HepG2 (cell line): ENCODE results near the gene NRSN2. TPM values are rescaled to one million over a fixed set of nuclear protein-coding genes. Genes with fewer than 3 reads are reported as not detected.

Experiments used
- BRD4 ChIP-seq: sonication (generic); formaldehyde crosslinking; IDR thresholded peaks from 2 replicates; pipeline ENCODE4 v1.4.0; 2020; ENCODE audit warnings: missing genetic modification reagents
- FIP1L1 ChIP-seq: fragments of 200-400 bp; formaldehyde crosslinking; IDR thresholded peaks from 2 replicates; pipeline ENCODE4 v1.6.1; 2018; ENCODE audit warnings: low read depth, mild to moderate bottlenecking, low read length, moderate library complexity, borderline replicate concordance; ENCODE audit not compliant: insufficient read depth
- KAT8 ChIP-seq: IDR thresholded peaks from 2 replicates; pipeline ENCODE4 v1.6.1; 2016; ENCODE audit warnings: missing genetic modification reagents, missing compliant biosample characterization
- NFYB ChIP-seq: sonication (generic); formaldehyde crosslinking; IDR thresholded peaks from 2 replicates; pipeline ENCODE4 v1.4.0; 2020; ENCODE audit warnings: missing genetic modification reagents
- POGZ ChIP-seq: sonication (generic); formaldehyde crosslinking; IDR thresholded peaks from 2 replicates; pipeline ENCODE4 v1.4.0; 2020; ENCODE audit warnings: mild to moderate bottlenecking, missing genetic modification reagents
- TAF15 ChIP-seq: fragments of 200-400 bp; formaldehyde crosslinking; IDR thresholded peaks from one replicate; pipeline ENCODE4 v1.6.1; 2018; ENCODE audit warnings: mild to moderate bottlenecking, low read depth, low read length; ENCODE audit not compliant: poor library complexity, severe bottlenecking
- TBL1XR1 ChIP-seq: fragments of 150-350 bp; IDR thresholded peaks from 2 replicates; pipeline ENCODE4 v1.6.1; 2014; ENCODE audit warnings: borderline replicate concordance, low read length; ENCODE audit not compliant: partially characterized antibody
- ZNF121 ChIP-seq: sonication (generic); formaldehyde crosslinking; IDR thresholded peaks from 2 replicates; pipeline ENCODE4 v1.5.0; 2020; ENCODE audit warnings: mild to moderate bottlenecking, missing genetic modification reagents
- ZNF235 ChIP-seq: sonication (generic); formaldehyde crosslinking; IDR thresholded peaks from 2 replicates; pipeline ENCODE4 v1.8.1; 2023; ENCODE audit warnings: mild to moderate bottlenecking, missing genetic modification reagents, borderline replicate concordance
- ZNF333 ChIP-seq: sonication (generic); formaldehyde crosslinking; IDR thresholded peaks from 2 replicates; pipeline ENCODE4 v1.4.0; 2020; ENCODE audit warnings: mild to moderate bottlenecking, missing genetic modification reagents, borderline replicate concordance
- ZNF883 ChIP-seq: sonication (generic); formaldehyde crosslinking; IDR thresholded peaks from 2 replicates; pipeline ENCODE4 v1.5.1; 2020; ENCODE audit warnings: mild to moderate bottlenecking, missing genetic modification reagents; ENCODE audit errors: not compliant biosample characterization
- polyA plus RNA-seq, 8 experiments: library from polyadenylated mRNA; depleted of rRNA in 3 of 8; stranded (reverse) in 7 of 8; unstranded in 1 of 8; fragments of >200 nt; fragmentation: Illumina TruSeq in 4 of 8; extraction: Trizol in 4 of 8; gene quantifications; 2 replicates each; pipeline versions ENCODE4 v1.2.1 to v1.2.3, GENCODE V29; 2011 to 2016; ENCODE audit warnings: low read depth in 4 of 8, missing spikeins in 1 of 8, mixed read lengths in 1 of 8; ENCODE audit not compliant: insufficient read depth in 1 of 8
- total RNA-seq, 5 experiments: library from RNA; depleted of rRNA; stranded (reverse); fragments of >200 nt; fragmentation: Illumina TruSeq; extraction: Trizol; gene quantifications; 2 replicates each; pipeline ENCODE4 v1.2.3, GENCODE V29; 2016; ENCODE audit warnings: low read depth in 1 of 5
- TF ChIP-seq, protein P1 (sequence below): fragments of 450-650 bp; IDR thresholded peaks from 2 replicates; pipeline ENCODE4 v1.6.1; 2017
- TF ChIP-seq, protein P2 (sequence below): sonication (generic); formaldehyde crosslinking; IDR thresholded peaks from 2 replicates; pipeline ENCODE4 v1.4.0; 2020; ENCODE audit warnings: low read depth, mild to moderate bottlenecking, missing genetic modification reagents
- TF ChIP-seq, protein P3 (sequence below): sonication (generic); formaldehyde crosslinking; IDR thresholded peaks from 2 replicates; pipeline ENCODE4 v1.5.0; 2020; ENCODE audit warnings: mild to moderate bottlenecking, missing genetic modification reagents, borderline replicate concordance
- TF ChIP-seq, protein P4 (sequence below): sonication (generic); formaldehyde crosslinking; IDR thresholded peaks from 2 replicates; pipeline ENCODE4 v1.5.1; 2020; ENCODE audit warnings: mild to moderate bottlenecking, missing genetic modification reagents, moderate library complexity
- TF ChIP-seq, protein P5 (sequence below): sonication (generic); formaldehyde crosslinking; IDR thresholded peaks from 2 replicates; pipeline ENCODE4 v1.5.0; 2020; ENCODE audit warnings: missing genetic modification reagents
- TF ChIP-seq, protein P6 (sequence below): sonication (generic); formaldehyde crosslinking; IDR thresholded peaks from 2 replicates; pipeline ENCODE4 v1.8.0; 2022; ENCODE audit warnings: mild to moderate bottlenecking, missing genetic modification reagents, moderate library complexity

The NRSN2 gene
- total and polyA plus RNA-seq, 2 of the 13 experiments (the other 11 are each of a cell fraction or from before 2014, with no cell fraction given), result 32.3 to 49.4 TPM

DNA sequence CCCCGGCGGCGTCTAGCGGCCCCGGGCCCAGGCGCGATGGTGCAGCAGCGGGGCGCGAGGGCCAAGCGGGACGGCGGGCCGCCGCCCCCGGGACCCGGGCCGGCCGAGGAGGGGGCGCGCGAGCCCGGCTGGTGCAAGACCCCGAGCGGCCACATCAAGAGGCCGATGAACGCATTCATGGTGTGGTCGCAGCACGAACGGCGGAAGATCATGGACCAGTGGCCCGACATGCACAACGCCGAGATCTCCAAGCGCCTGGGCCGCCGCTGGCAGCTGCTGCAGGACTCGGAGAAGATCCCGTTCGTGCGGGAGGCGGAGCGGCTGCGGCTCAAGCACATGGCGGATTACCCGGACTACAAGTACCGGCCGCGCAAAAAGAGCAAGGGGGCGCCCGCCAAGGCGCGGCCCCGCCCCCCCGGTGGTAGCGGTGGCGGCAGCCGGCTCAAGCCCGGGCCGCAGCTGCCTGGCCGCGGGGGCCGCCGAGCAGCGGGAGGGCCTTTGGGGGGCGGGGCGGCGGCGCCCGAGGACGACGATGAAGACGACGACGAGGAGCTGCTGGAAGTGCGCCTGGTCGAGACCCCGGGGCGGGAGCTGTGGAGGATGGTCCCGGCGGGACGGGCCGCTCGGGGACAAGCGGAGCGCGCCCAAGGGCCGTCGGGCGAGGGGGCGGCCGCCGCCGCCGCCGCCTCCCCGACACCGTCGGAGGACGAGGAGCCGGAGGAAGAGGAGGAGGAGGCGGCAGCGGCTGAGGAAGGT lies 20.8 kb upstream of the NRSN2 start (continued):
- TF ChIP-seq, protein P1, sequence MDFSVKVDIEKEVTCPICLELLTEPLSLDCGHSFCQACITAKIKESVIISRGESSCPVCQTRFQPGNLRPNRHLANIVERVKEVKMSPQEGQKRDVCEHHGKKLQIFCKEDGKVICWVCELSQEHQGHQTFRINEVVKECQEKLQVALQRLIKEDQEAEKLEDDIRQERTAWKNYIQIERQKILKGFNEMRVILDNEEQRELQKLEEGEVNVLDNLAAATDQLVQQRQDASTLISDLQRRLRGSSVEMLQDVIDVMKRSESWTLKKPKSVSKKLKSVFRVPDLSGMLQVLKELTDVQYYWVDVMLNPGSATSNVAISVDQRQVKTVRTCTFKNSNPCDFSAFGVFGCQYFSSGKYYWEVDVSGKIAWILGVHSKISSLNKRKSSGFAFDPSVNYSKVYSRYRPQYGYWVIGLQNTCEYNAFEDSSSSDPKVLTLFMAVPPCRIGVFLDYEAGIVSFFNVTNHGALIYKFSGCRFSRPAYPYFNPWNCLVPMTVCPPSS, result no peak
- TF ChIP-seq, protein P2, sequence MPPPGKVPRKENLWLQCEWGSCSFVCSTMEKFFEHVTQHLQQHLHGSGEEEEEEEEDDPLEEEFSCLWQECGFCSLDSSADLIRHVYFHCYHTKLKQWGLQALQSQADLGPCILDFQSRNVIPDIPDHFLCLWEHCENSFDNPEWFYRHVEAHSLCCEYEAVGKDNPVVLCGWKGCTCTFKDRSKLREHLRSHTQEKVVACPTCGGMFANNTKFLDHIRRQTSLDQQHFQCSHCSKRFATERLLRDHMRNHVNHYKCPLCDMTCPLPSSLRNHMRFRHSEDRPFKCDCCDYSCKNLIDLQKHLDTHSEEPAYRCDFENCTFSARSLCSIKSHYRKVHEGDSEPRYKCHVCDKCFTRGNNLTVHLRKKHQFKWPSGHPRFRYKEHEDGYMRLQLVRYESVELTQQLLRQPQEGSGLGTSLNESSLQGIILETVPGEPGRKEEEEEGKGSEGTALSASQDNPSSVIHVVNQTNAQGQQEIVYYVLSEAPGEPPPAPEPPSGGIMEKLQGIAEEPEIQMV, result 0 out of 2 replicates have a peak, but pooled peaks have one; percentile 3
- TF ChIP-seq, protein P3, sequence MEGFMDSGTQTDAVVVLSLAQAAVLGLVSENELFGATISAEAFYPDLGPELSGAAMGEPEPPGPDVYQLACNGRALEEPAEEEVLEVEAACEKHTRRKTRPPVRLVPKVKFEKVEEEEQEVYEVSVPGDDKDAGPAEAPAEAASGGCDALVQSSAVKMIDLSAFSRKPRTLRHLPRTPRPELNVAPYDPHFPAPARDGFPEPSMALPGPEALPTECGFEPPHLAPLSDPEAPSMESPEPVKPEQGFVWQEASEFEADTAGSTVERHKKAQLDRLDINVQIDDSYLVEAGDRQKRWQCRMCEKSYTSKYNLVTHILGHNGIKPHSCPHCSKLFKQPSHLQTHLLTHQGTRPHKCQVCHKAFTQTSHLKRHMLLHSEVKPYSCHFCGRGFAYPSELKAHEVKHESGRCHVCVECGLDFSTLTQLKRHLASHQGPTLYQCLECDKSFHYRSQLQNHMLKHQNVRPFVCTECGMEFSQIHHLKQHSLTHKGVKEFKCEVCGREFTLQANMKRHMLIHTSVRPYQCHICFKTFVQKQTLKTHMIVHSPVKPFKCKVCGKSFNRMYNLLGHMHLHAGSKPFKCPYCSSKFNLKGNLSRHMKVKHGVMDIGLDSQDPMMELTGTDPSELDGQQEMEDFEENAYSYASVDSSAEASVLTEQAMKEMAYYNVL (CRISPR knock-in tag), result peak; percentile 44
- TF ChIP-seq BRD4 (peak; percentile 48; the same call in 1 of the 2 replicates), ZNF121 (no peak), ZNF883 (CRISPR knock-in tag) (peak; percentile 49), POGZ (peak; percentile 25; the same call in 1 of the 2 replicates), TBL1XR1 (no peak), TAF15 (peak; percentile 22), NFYB (CRISPR knock-in tag) (no peak), ZNF235 (CRISPR knock-in tag) (peak; percentile 98), KAT8 (CRISPR knock-in tag) (0 out of 2 replicates have a peak, but pooled peaks have one; percentile 24), ZNF333 (0 out of 2 replicates have a peak, but pooled peaks have one; percentile 34), FIP1L1 (0 out of 2 replicates have a peak, but pooled peaks have one; percentile 57)
- TF ChIP-seq, protein P4, sequence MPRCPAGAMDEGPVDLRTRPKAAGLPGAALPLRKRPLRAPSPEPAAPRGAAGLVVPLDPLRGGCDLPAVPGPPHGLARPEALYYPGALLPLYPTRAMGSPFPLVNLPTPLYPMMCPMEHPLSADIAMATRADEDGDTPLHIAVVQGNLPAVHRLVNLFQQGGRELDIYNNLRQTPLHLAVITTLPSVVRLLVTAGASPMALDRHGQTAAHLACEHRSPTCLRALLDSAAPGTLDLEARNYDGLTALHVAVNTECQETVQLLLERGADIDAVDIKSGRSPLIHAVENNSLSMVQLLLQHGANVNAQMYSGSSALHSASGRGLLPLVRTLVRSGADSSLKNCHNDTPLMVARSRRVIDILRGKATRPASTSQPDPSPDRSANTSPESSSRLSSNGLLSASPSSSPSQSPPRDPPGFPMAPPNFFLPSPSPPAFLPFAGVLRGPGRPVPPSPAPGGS, result peak; percentile 2
- TF ChIP-seq, protein P5, sequence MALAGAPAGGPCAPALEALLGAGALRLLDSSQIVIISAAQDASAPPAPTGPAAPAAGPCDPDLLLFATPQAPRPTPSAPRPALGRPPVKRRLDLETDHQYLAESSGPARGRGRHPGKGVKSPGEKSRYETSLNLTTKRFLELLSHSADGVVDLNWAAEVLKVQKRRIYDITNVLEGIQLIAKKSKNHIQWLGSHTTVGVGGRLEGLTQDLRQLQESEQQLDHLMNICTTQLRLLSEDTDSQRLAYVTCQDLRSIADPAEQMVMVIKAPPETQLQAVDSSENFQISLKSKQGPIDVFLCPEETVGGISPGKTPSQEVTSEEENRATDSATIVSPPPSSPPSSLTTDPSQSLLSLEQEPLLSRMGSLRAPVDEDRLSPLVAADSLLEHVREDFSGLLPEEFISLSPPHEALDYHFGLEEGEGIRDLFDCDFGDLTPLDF (CRISPR knock-in tag), result peak; percentile 34; the same call in 1 of the 2 replicates
- TF ChIP-seq, protein P6, sequence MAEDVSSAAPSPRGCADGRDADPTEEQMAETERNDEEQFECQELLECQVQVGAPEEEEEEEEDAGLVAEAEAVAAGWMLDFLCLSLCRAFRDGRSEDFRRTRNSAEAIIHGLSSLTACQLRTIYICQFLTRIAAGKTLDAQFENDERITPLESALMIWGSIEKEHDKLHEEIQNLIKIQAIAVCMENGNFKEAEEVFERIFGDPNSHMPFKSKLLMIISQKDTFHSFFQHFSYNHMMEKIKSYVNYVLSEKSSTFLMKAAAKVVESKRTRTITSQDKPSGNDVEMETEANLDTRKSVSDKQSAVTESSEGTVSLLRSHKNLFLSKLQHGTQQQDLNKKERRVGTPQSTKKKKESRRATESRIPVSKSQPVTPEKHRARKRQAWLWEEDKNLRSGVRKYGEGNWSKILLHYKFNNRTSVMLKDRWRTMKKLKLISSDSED (CRISPR knock-in tag), result peak; percentile 89; the same call in 1 of the 2 replicates
